Osteoblast (primary cell): ENCODE results near the gene MPRIP. TPM values are rescaled to one million over a fixed set of nuclear protein-coding genes. Genes with fewer than 3 reads are reported as not detected.

Experiments used
- DNase-seq: peaks from one replicate; pipeline ENCODE4 v3.0.0; 2011; ENCODE audit warnings: low spot score, mixed read lengths; ENCODE audit not compliant: insufficient read length; ENCODE audit errors: missing footprints
- H2AFZ ChIP-seq: 2 replicates; pipeline ENCODE4 v1.6.0; 2011; ENCODE audit warnings: mild to moderate bottlenecking, low read length
- H3K27ac ChIP-seq: 2 replicates; pipeline ENCODE4 v1.5.1; 2011; ENCODE audit warnings: mild to moderate bottlenecking, low read depth, low read length, moderate library complexity
- H3K27me3 ChIP-seq: 2 replicates; pipeline ENCODE4 v1.6.0; 2012; ENCODE audit warnings: mild to moderate bottlenecking, control low read depth, inconsistent platforms, low read length, moderate library complexity; ENCODE audit not compliant: insufficient read depth
- H3K36me3 ChIP-seq: 2 replicates; pipeline ENCODE4 v1.5.1; 2011; ENCODE audit warnings: mild to moderate bottlenecking, low read length, control low read depth, moderate library complexity; ENCODE audit not compliant: insufficient read depth
- H3K4me1 ChIP-seq: 2 replicates; pipeline ENCODE4 v1.5.1; 2011; ENCODE audit warnings: mild to moderate bottlenecking, low read length, control low read depth, moderate library complexity; ENCODE audit not compliant: insufficient read depth
- H3K4me2 ChIP-seq: 2 replicates; pipeline ENCODE4 v1.6.0; 2011; ENCODE audit warnings: mild to moderate bottlenecking, low read length; ENCODE audit not compliant: insufficient read depth
- H3K4me3 ChIP-seq: fragments of 200-600 bp; sonication (generic); 3 replicates; pipeline ENCODE4 v1.5.1; 2012; ENCODE audit warnings: mild to moderate bottlenecking, low read length, inconsistent platforms; ENCODE audit not compliant: insufficient read depth
- H3K79me2 ChIP-seq: 2 replicates; pipeline ENCODE4 v1.6.0; 2012; ENCODE audit warnings: mild to moderate bottlenecking, low read length, control low read depth, inconsistent platforms; ENCODE audit not compliant: insufficient read depth
- H3K9me3 ChIP-seq: 2 replicates; pipeline ENCODE4 v1.5.1; 2011; ENCODE audit warnings: low read depth, low read length, control low read depth
- H4K20me1 ChIP-seq: 2 replicates; pipeline ENCODE4 v1.6.0; 2012; ENCODE audit warnings: mild to moderate bottlenecking, low read length, control low read depth; ENCODE audit not compliant: insufficient read depth
- total RNA-seq: library from RNA; depleted of rRNA; stranded (reverse); fragments of >200 nt; gene quantifications from 2 replicates; pipeline ENCODE4 v1.2.3, GENCODE V29; 2012
- TF ChIP-seq, protein P1 (sequence below): IDR thresholded peaks from 2 replicates; pipeline ENCODE4 v1.5.1; 2011; ENCODE audit warnings: mild to moderate bottlenecking, low read depth, low read length, moderate library complexity; ENCODE audit errors: extremely low read depth

MPRIP gene
- total RNA-seq, 1 donor: 149 TPM

DNA sequence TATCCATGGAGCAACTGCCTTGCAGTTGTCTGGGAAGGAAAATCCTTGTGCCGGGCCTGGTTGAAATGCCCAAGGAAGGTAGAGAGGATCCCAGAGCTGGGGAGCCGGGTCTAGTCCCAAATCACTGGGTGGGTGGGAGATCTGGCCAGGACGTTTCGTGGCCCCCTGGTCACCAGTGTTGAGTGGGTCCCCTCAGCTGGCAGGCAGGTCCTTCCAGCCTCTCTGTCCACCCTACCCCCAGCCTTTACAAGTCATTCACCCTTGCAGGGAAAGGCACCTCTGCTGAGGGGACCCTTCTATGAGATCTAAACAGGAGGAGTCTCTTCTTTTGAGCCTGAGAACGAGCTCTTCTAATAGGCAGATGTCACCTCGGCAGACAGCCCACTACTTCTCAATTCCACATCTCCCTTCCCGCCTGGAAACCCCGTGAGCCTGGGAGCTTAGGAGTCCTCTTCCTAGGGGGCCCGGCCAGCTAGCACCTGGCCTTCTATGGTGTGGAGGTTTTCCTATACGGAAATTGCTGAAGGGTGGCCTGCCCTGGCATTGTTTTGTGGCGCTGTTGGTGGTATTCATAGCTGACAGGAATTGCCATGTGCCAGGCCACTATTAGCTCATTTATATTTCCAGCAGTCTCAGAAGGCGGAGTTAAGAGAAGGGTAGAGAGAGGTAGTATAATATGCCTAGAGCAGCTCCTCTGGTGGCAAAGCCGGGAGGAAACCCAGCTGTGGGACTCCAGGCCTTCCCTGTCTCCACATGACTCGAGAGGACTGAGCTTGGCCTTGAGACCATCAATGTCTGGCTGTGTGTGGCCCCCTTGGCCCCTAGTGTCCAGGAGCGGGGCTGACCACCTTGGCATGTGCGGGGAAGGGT, 13.3 kb downstream of the MPRIP start:
- H2AFZ ChIP-seq: no peak overlapping the region
- peak overlapping the region; percentile 25 for H3K4me3 ChIP-seq
- TF ChIP-seq, protein P1, sequence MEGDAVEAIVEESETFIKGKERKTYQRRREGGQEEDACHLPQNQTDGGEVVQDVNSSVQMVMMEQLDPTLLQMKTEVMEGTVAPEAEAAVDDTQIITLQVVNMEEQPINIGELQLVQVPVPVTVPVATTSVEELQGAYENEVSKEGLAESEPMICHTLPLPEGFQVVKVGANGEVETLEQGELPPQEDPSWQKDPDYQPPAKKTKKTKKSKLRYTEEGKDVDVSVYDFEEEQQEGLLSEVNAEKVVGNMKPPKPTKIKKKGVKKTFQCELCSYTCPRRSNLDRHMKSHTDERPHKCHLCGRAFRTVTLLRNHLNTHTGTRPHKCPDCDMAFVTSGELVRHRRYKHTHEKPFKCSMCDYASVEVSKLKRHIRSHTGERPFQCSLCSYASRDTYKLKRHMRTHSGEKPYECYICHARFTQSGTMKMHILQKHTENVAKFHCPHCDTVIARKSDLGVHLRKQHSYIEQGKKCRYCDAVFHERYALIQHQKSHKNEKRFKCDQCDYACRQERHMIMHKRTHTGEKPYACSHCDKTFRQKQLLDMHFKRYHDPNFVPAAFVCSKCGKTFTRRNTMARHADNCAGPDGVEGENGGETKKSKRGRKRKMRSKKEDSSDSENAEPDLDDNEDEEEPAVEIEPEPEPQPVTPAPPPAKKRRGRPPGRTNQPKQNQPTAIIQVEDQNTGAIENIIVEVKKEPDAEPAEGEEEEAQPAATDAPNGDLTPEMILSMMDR: no peak
- H3K4me2 ChIP-seq: peak overlapping the region; percentile 31
- DNase-seq: peak; percentile 88
- peak overlapping the region; percentile 52 for H3K27ac ChIP-seq
- no peaks in the 10 kb centered on the region for H3K9me3 ChIP-seq
- H3K79me2 ChIP-seq: peaks cover 100% of the 10 kb centered on the region
- peaks cover 51% of the 10 kb centered on the region for H3K4me1 ChIP-seq
- H4K20me1 ChIP-seq: peaks cover 91% of the 10 kb centered on the region
- peaks cover 42% of the 10 kb centered on the region for H3K36me3 ChIP-seq
- H3K27me3 ChIP-seq: no peaks in the 10 kb centered on the region

DNA sequence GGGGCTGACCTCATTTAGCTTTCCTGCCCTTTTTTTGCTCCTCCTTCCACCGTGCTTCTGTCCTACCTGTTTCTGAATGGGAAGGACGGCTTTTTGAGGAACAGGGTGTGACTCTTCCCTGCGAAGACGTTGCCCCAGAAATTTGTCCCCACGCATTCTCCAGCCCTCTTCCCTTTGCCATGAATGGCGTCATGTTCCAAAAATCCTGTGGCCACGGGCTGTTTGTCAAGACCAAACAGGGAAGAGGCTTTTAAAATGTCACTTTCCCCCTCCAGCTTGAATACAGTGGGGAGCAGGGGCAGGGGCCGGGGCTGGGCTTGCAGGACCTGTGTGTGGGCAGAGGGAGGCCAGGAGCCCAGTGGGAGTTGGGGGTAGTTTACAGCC, 13.9 kb downstream of the MPRIP start:
- peak overlapping the region; percentile 31 for H3K4me2 ChIP-seq
- H3K36me3 ChIP-seq: peaks cover 46% of the 10 kb centered on the region
- TF ChIP-seq, protein P1: no peak
- H3K9me3 ChIP-seq: no peaks in the 10 kb centered on the region
- peak overlapping the region; percentile 52 for H3K27ac ChIP-seq
- H3K79me2 ChIP-seq: peaks cover 100% of the 10 kb centered on the region
- peaks cover 92% of the 10 kb centered on the region for H4K20me1 ChIP-seq
- DNase-seq: peak; percentile 95
- no peaks in the 10 kb centered on the region for H3K27me3 ChIP-seq
- no peak overlapping the region for H2AFZ ChIP-seq
- H3K4me1 ChIP-seq: peaks cover 44% of the 10 kb centered on the region
- peak overlapping the region; percentile 25 for H3K4me3 ChIP-seq

DNA sequence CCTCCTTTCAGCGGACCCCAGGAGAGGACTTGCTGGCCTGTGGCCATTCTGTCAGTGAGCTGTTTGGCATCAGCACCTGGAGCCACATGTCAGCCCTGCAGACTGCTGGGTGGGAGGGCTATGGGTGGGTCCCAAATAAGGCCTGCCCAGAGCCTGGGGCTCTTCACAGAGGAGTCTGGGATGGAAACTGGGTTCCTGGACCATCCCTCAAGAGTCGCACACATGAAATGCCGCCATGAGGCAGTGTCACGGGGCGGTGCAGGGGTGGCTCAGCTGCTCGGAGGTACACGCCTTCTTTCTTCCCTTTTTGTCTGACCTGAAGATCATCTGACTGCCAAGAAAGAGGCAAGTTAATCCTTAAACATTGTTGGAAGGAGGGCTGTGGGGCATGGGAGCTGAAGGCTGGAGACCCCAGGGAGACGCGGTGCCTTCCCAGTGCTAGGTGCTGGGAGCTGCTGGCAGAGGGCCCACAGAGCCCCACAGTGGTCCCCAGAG, 14.8 kb downstream of the MPRIP start:
- Histone ChIP-seq H3K27ac (peak overlapping the region; percentile 52), H3K27me3 (no peaks in the 10 kb centered on the region), H3K9me3 (no peaks in the 10 kb centered on the region), H3K79me2 (peaks cover 100% of the 10 kb centered on the region), H4K20me1 (peaks cover 92% of the 10 kb centered on the region), H3K4me1 (peaks cover 42% of the 10 kb centered on the region), H3K4me2 (no peak overlapping the region), H3K4me3 (no peak overlapping the region), H2AFZ (no peak overlapping the region), H3K36me3 (peaks cover 53% of the 10 kb centered on the region)
- TF ChIP-seq, protein P1: no peak
- no peak for DNase-seq

DNA sequence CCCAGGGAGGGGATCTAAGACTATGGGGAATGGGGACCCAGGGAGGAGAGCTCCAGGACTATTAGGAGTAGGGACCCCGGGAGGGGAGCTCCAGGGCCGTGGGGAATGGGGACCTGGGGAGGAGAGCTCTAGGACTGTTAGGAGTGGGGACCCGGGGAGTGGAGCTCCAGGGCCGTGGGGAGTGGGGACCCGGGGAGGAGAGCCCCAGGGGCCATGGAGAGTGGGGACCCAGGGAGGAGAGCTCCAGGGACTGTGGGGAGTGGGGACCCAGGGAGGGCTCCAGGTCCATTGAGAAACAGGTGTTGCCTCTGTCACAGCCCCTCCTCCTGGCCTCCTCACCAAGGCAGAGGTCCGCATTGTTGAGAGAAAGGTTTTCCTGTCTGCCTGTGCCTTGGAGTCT, 16.0 kb downstream of the MPRIP start:
- peaks cover 100% of the 10 kb centered on the region for H3K79me2 ChIP-seq
- H3K4me1 ChIP-seq: peaks cover 45% of the 10 kb centered on the region
- no peaks in the 10 kb centered on the region for H3K9me3 ChIP-seq
- H3K27ac ChIP-seq: no peak overlapping the region
- TF ChIP-seq, protein P1: no peak
- H3K4me3 ChIP-seq: no peak overlapping the region
- H4K20me1 ChIP-seq: peaks cover 92% of the 10 kb centered on the region
- no peak for DNase-seq
- no peak overlapping the region for H2AFZ ChIP-seq
- no peak overlapping the region for H3K4me2 ChIP-seq
- H3K27me3 ChIP-seq: no peaks in the 10 kb centered on the region
- peaks cover 61% of the 10 kb centered on the region for H3K36me3 ChIP-seq
